Spleen (tissue), 7 donors: Measurements from ENCODE around the gene AADACL2.

Source experiments
- CTCF ChIP-seq, 11 experiments: fragments of 200-600 bp in 7 of 11; fragments of 450-650 bp in 4 of 11; sonication (generic) in 4 of 11; IDR thresholded peaks in 8 of 11; conservative IDR thresholded peaks in 3 of 11; 1 replicate in 7 of 11; 2 replicates in 4 of 11; pipeline versions ENCODE4 v1.4.0 to v1.8.0; 2016 to 2021; ENCODE audit warnings: antibody characterized with exemption in 11 of 11, inconsistent platforms in 4 of 11, mild to moderate bottlenecking in 1 of 11
- POLR2A ChIP-seq, 3 donors: fragments of 450-650 bp; IDR thresholded peaks; one replicate each; pipeline ENCODE4 v1.5.1; 2017; ENCODE audit warnings: antibody characterized with exemption in 3 of 3, mild to moderate bottlenecking in 1 of 3
- POLR2AphosphoS5 ChIP-seq, 3 donors: sonication (generic); formaldehyde crosslinking; IDR thresholded peaks; one replicate each; pipeline ENCODE4 v1.5.1; 2017; ENCODE audit warnings: antibody characterized with exemption in 3 of 3
- donor health status: DM: no; HTN: no; CAD: no; lungs with moderate emphysema.
- donor health status: DM: no; HTN: no; CAD: no.
- donor health status: DM: no; HTN: no; CAD: no.

DNA sequence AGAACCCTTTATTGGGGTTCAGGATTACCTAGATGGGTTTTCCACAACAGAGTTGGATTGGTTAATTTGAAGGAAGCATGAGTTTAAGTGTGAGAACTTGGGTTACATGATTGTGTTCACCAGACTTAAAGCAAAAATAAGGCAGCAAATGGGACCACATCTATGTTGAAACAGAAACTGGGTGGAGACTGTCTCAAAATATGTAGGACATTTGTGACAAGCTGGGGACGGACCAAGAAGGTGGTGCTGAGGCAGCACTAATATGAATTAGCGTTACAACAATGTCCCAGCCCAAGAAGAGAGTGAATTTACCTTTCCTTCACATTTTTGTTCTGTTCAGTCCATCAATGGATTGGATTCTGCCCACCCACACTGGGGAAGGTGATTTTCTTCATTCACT is 866 bp upstream of the AADACL2 start:
- TF ChIP-seq CTCF (IDR thresholded peaks at IDR 0.05 in 8 of 11, conservative IDR thresholded peaks at IDR 0.05 in 3 of 11) (no peak), POLR2A (IDR thresholded peaks at IDR 0.05) (no peak), POLR2AphosphoS5 (IDR thresholded peaks at IDR 0.05) (no peak)
